Measurements from ENCODE around the gene CCDC28A.
A peak's percentile ranks its signal among the peaks of the same experiment; 100 is the strongest.

- no peak for TF ChIP-seq SP1 (IDR thresholded peaks at IDR 0.05)
- peak; percentile 81 for TF ChIP-seq CTCF (IDR thresholded peaks at IDR 0.05; ENCODE audit: low read depth, low read length, missing input control)
- TF ChIP-seq ZBTB33 (IDR thresholded peaks at IDR 0.05) = no peak
- no peak for TF ChIP-seq JUND (IDR thresholded peaks at IDR 0.05)
- TF ChIP-seq MAX (IDR thresholded peaks at IDR 0.05) = no peak
- TF ChIP-seq RAD21 (IDR thresholded peaks at IDR 0.05) = peak; percentile 90 to 91
- no peak for TF ChIP-seq REST (IDR thresholded peaks at IDR 0.05)
- TF ChIP-seq TAF1 (conservative IDR thresholded peaks at IDR 0.05) = no peak
- no peak for TF ChIP-seq GABPA (IDR thresholded peaks at IDR 0.05 in 1 of 2, conservative IDR thresholded peaks at IDR 0.05 in 1 of 2)
- TF ChIP-seq NR2F2 (IDR thresholded peaks at IDR 0.05) = no peak
Measured at GRCh38 chr6:138765896-138766655, 7.5 kb upstream of the CCDC28A start.
